HEK293 (cell line): ENCODE measurements around the gene PIGH.

ENCODE experiments used
- CTCF ChIA-PET: fragments of 350-600 bp; formaldehyde crosslinking; extraction: SDS; loops from one replicate; lab custom pipeline; 2021; ENCODE audit warnings: antibody characterized with exemption; lab: Yijun Ruan, JAX
- POLR2A ChIA-PET: fragments of 300-600 bp; formaldehyde crosslinking; extraction: SDS; loops from one replicate; lab custom pipeline; 2020; ENCODE audit warnings: antibody characterized with exemption, inconsistent platforms; lab: Yijun Ruan, JAX
- H3K27ac ChIP-seq: fragments of 200-500 bp; sonication (Bioruptor generic); 2 replicates; pipeline ENCODE4 v1.5.1; 2014; ENCODE audit warnings: low read depth, low read length, control low read depth, inconsistent platforms; ENCODE audit errors: extremely low read depth
- H3K36me3 ChIP-seq, 2 experiments: fragments of 200-500 bp in 1 of 2; sonication (Bioruptor generic) in 1 of 2; 1 replicate in 1 of 2; 2 replicates in 1 of 2; pipeline ENCODE4 v1.5.1; 2014 to 2017; ENCODE audit warnings: inconsistent platforms in 2 of 2, low read length in 2 of 2; ENCODE audit not compliant: control insufficient read depth in 2 of 2, insufficient read depth in 1 of 2
- H3K4me1 ChIP-seq: fragments of 200-500 bp; sonication (Bioruptor generic); 2 replicates; pipeline ENCODE4 v1.5.1; 2014; ENCODE audit warnings: mild to moderate bottlenecking, low read length, inconsistent platforms; ENCODE audit not compliant: control insufficient read depth, insufficient read depth
- H3K4me3 ChIP-seq: 2 replicates; pipeline ENCODE4 v1.5.1; 2011; ENCODE audit warnings: low read depth, mild to moderate bottlenecking, control low read depth, low read length, moderate library complexity
- H3K9me3 ChIP-seq: fragments of 200-500 bp; sonication (Bioruptor generic); 2 replicates; pipeline ENCODE4 v1.5.1; 2014; ENCODE audit warnings: low read depth, low read length, inconsistent platforms; ENCODE audit not compliant: control insufficient read depth, insufficient read depth
- BCL11B ChIP-seq: fragments of 450-650 bp; formaldehyde crosslinking; IDR thresholded peaks from 2 replicates; pipeline ENCODE4 v1.5.1; 2016; ENCODE audit warnings: low read depth, missing biosample characterization, missing genetic modification characterization
- FEZF1 ChIP-seq: fragments of 450-650 bp; formaldehyde crosslinking; IDR thresholded peaks from 2 replicates; pipeline ENCODE4 v1.5.1; 2016; ENCODE audit warnings: missing biosample characterization, missing genetic modification characterization
- KLF9 ChIP-seq: fragments of 450-650 bp; formaldehyde crosslinking; IDR thresholded peaks from 2 replicates; pipeline ENCODE4 v1.5.1; 2016; ENCODE audit warnings: missing biosample characterization, missing genetic modification characterization, low read depth
- OSR2 ChIP-seq: fragments of 450-650 bp; formaldehyde crosslinking; IDR thresholded peaks from 2 replicates; pipeline ENCODE4 v1.5.1; 2016; ENCODE audit warnings: missing biosample characterization, missing genetic modification characterization
- SP2 ChIP-seq: fragments of 450-650 bp; formaldehyde crosslinking; IDR thresholded peaks from 2 replicates; pipeline ENCODE4 v1.5.1; 2016; ENCODE audit warnings: missing biosample characterization, missing genetic modification characterization
- TRIM28 ChIP-seq: IDR thresholded peaks from 2 replicates; pipeline ENCODE4 v1.6.1; 2011; ENCODE audit warnings: low read length, control low read depth, borderline replicate concordance
- ZBTB17 ChIP-seq: fragments of 450-650 bp; formaldehyde crosslinking; IDR thresholded peaks from 2 replicates; pipeline ENCODE4 v1.5.1; 2016; ENCODE audit warnings: missing biosample characterization, missing genetic modification characterization
- ZBTB6 ChIP-seq: fragments of 450-650 bp; formaldehyde crosslinking; IDR thresholded peaks from 2 replicates; pipeline ENCODE4 v1.5.1; 2017; ENCODE audit warnings: missing biosample characterization, missing genetic modification characterization
- ZBTB8A ChIP-seq: fragments of 450-650 bp; formaldehyde crosslinking; IDR thresholded peaks from 2 replicates; pipeline ENCODE4 v1.5.1; 2016; ENCODE audit warnings: missing biosample characterization, missing genetic modification characterization
- ZEB2 ChIP-seq: fragments of 450-650 bp; formaldehyde crosslinking; IDR thresholded peaks from 2 replicates; pipeline ENCODE4 v1.5.1; 2016; ENCODE audit warnings: missing biosample characterization, missing genetic modification characterization
- ZFP3 ChIP-seq: fragments of 450-650 bp; formaldehyde crosslinking; IDR thresholded peaks from 2 replicates; pipeline ENCODE4 v1.5.1; 2016; ENCODE audit warnings: low read depth, missing biosample characterization, missing genetic modification characterization
- ZFP37 ChIP-seq: fragments of 450-650 bp; formaldehyde crosslinking; IDR thresholded peaks from 2 replicates; pipeline ENCODE4 v1.5.1; 2016; ENCODE audit warnings: missing biosample characterization, missing genetic modification characterization
- ZFP41 ChIP-seq: fragments of 450-650 bp; formaldehyde crosslinking; IDR thresholded peaks from 2 replicates; pipeline ENCODE4 v1.5.1; 2016; ENCODE audit warnings: missing biosample characterization, missing genetic modification characterization, borderline replicate concordance
- ZNF133 ChIP-seq: fragments of 450-650 bp; formaldehyde crosslinking; IDR thresholded peaks from 2 replicates; pipeline ENCODE4 v1.5.1; 2016; ENCODE audit warnings: missing biosample characterization, missing genetic modification characterization
- ZNF19 ChIP-seq: fragments of 450-650 bp; formaldehyde crosslinking; IDR thresholded peaks from 2 replicates; pipeline ENCODE4; 2016; ENCODE audit warnings: missing biosample characterization, missing genetic modification characterization, low read depth
- ZNF2 ChIP-seq: fragments of 450-650 bp; formaldehyde crosslinking; IDR thresholded peaks from 2 replicates; pipeline ENCODE4 v1.5.1; 2016; ENCODE audit warnings: missing biosample characterization, missing genetic modification characterization
- ZNF335 ChIP-seq: fragments of 450-650 bp; formaldehyde crosslinking; conservative IDR thresholded peaks from 2 replicates; pipeline ENCODE4 v1.5.1; 2016; ENCODE audit warnings: missing biosample characterization, missing genetic modification characterization
- ZNF488 ChIP-seq: fragments of 450-650 bp; formaldehyde crosslinking; IDR thresholded peaks from 2 replicates; pipeline ENCODE4 v1.5.1; 2016; ENCODE audit warnings: missing biosample characterization, missing genetic modification characterization
- ZNF571 ChIP-seq: fragments of 450-650 bp; formaldehyde crosslinking; IDR thresholded peaks from 2 replicates; pipeline ENCODE4 v1.5.0; 2017; ENCODE audit warnings: missing biosample characterization, missing genetic modification characterization
- ZNF629 ChIP-seq: fragments of 450-650 bp; formaldehyde crosslinking; IDR thresholded peaks from 2 replicates; pipeline ENCODE4 v1.5.1; 2017; ENCODE audit warnings: missing biosample characterization, missing genetic modification characterization
- ZNF645 ChIP-seq: fragments of 450-650 bp; formaldehyde crosslinking; IDR thresholded peaks from 2 replicates; pipeline ENCODE4; 2016; ENCODE audit warnings: missing biosample characterization, missing genetic modification characterization
- ZNF76 ChIP-seq: fragments of 450-650 bp; formaldehyde crosslinking; IDR thresholded peaks from 2 replicates; pipeline ENCODE4; 2016; ENCODE audit warnings: low read depth, missing biosample characterization, missing genetic modification characterization, borderline replicate concordance
- TF ChIP-seq, protein P1 (sequence below): fragments of 450-650 bp; formaldehyde crosslinking; conservative IDR thresholded peaks from 2 replicates; pipeline ENCODE4 v1.5.1; 2016; ENCODE audit warnings: low read depth, missing biosample characterization, missing genetic modification characterization
- TF ChIP-seq, protein P2 (sequence below): fragments of 450-650 bp; formaldehyde crosslinking; IDR thresholded peaks from 2 replicates; pipeline ENCODE4 v1.5.1; 2017; ENCODE audit warnings: missing biosample characterization, missing genetic modification characterization
- TF ChIP-seq, protein P3 (sequence below): fragments of 450-650 bp; formaldehyde crosslinking; IDR thresholded peaks from 2 replicates; pipeline ENCODE4 v1.5.1; 2016; ENCODE audit warnings: missing biosample characterization, missing genetic modification characterization
- TF ChIP-seq, protein P4 (sequence below): fragments of 450-650 bp; formaldehyde crosslinking; IDR thresholded peaks from 2 replicates; pipeline ENCODE4 v1.5.1; 2016; ENCODE audit warnings: missing biosample characterization, missing genetic modification characterization

Gene PIGH

GRCh38 chr14:67623114-67623513, 23.0 kb upstream of the PIGH start (continued):
- TF ChIP-seq, protein P1, sequence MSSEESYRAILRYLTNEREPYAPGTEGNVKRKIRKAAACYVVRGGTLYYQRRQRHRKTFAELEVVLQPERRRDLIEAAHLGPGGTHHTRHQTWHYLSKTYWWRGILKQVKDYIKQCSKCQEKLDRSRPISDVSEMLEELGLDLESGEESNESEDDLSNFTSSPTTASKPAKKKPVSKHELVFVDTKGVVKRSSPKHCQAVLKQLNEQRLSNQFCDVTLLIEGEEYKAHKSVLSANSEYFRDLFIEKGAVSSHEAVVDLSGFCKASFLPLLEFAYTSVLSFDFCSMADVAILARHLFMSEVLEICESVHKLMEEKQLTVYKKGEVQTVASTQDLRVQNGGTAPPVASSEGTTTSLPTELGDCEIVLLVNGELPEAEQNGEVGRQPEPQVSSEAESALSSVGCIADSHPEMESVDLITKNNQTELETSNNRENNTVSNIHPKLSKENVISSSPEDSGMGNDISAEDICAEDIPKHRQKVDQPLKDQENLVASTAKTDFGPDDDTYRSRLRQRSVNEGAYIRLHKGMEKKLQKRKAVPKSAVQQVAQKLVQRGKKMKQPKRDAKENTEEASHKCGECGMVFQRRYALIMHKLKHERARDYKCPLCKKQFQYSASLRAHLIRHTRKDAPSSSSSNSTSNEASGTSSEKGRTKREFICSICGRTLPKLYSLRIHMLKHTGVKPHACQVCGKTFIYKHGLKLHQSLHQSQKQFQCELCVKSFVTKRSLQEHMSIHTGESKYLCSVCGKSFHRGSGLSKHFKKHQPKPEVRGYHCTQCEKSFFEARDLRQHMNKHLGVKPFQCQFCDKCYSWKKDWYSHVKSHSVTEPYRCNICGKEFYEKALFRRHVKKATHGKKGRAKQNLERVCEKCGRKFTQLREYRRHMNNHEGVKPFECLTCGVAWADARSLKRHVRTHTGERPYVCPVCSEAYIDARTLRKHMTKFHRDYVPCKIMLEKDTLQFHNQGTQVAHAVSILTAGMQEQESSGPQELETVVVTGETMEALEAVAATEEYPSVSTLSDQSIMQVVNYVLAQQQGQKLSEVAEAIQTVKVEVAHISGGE (tag by site-specific recombination) = no peak
- TF ChIP-seq, protein P2, sequence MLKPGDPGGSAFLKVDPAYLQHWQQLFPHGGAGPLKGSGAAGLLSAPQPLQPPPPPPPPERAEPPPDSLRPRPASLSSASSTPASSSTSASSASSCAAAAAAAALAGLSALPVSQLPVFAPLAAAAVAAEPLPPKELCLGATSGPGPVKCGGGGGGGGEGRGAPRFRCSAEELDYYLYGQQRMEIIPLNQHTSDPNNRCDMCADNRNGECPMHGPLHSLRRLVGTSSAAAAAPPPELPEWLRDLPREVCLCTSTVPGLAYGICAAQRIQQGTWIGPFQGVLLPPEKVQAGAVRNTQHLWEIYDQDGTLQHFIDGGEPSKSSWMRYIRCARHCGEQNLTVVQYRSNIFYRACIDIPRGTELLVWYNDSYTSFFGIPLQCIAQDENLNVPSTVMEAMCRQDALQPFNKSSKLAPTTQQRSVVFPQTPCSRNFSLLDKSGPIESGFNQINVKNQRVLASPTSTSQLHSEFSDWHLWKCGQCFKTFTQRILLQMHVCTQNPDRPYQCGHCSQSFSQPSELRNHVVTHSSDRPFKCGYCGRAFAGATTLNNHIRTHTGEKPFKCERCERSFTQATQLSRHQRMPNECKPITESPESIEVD = peak; percentile 37; the same call in 1 of the 2 replicates
- TF ChIP-seq ZNF645 (tag by site-specific recombination) (no peak), ZNF76 (tag by site-specific recombination) (no peak), ZNF2 (tag by site-specific recombination) (no peak)
- TF ChIP-seq, protein P3, sequence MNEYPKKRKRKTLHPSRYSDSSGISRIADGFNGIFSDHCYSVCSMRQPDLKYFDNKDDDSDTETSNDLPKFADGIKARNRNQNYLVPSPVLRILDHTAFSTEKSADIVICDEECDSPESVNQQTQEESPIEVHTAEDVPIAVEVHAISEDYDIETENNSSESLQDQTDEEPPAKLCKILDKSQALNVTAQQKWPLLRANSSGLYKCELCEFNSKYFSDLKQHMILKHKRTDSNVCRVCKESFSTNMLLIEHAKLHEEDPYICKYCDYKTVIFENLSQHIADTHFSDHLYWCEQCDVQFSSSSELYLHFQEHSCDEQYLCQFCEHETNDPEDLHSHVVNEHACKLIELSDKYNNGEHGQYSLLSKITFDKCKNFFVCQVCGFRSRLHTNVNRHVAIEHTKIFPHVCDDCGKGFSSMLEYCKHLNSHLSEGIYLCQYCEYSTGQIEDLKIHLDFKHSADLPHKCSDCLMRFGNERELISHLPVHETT (tag by site-specific recombination) = no peak

- Histone ChIP-seq H3K27ac (no peak overlapping the region), H3K9me3 (no peaks in the 10 kb centered on the region), H3K4me3 (no peak overlapping the region), H3K36me3 (peaks cover 0 to 8% of the 10 kb centered on the region in 2 experiments; a peak in 1 of 3 replicates), H3K4me1 (peaks cover 13% of the 10 kb centered on the region)
- ChIA-PET CTCF (interaction anchor here (0.5 to 1.1 kb wide), 3 partner anchors 23 to 96 kb away, joined by 3 to 5 read pairs (median 4); no protein-coding TSS in a partner anchor), POLR2A (no interaction called here)
- TF ChIP-seq FEZF1 (tag by site-specific recombination) = no peak
- no peak for TF ChIP-seq ZFP37
- peak; percentile 26; the same call in 1 of the 2 replicates for TF ChIP-seq KLF9 (tag by site-specific recombination)
- no peak for TF ChIP-seq ZNF488 (tag by site-specific recombination)
- TF ChIP-seq ZFP3 (tag by site-specific recombination) = no peak
- TF ChIP-seq ZBTB8A (tag by site-specific recombination) = no peak
- TF ChIP-seq ZNF571 (tag by site-specific recombination) = no peak
- no peak for TF ChIP-seq ZNF629 (tag by site-specific recombination)
- no peak for TF ChIP-seq ZEB2 (tag by site-specific recombination)
- no peak for TF ChIP-seq SP2
- no peak for TF ChIP-seq BCL11B
- TF ChIP-seq ZBTB6 = peak; percentile 63; the same call in 1 of the 2 replicates
- TF ChIP-seq ZNF19 (tag by site-specific recombination) = no peak
- 0 out of 2 replicates have a peak, but pooled peaks have one; percentile 17 for TF ChIP-seq OSR2 (tag by site-specific recombination)
- TF ChIP-seq TRIM28 = peak; percentile 85; the same call in 1 of the 2 replicates
- 0 out of 2 replicates have a peak, but pooled peaks have one; percentile 7 for TF ChIP-seq ZNF335 (tag by site-specific recombination)
- TF ChIP-seq ZFP41 (tag by site-specific recombination) = no peak
- no peak for TF ChIP-seq ZNF133
- TF ChIP-seq, protein P4, sequence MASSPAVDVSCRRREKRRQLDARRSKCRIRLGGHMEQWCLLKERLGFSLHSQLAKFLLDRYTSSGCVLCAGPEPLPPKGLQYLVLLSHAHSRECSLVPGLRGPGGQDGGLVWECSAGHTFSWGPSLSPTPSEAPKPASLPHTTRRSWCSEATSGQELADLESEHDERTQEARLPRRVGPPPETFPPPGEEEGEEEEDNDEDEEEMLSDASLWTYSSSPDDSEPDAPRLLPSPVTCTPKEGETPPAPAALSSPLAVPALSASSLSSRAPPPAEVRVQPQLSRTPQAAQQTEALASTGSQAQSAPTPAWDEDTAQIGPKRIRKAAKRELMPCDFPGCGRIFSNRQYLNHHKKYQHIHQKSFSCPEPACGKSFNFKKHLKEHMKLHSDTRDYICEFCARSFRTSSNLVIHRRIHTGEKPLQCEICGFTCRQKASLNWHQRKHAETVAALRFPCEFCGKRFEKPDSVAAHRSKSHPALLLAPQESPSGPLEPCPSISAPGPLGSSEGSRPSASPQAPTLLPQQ (tag by site-specific recombination) = 0 out of 2 replicates have a peak, but pooled peaks have one; percentile 17
- peak; percentile 81 for TF ChIP-seq ZBTB17 (tag by site-specific recombination)
Observed at GRCh38 chr14:67622675-67623074, 22.6 kb upstream of the PIGH start.
